Karpas-422 (cell line): ENCODE results near the gene MTNR1B. TPM values are rescaled to one million over a fixed set of nuclear protein-coding genes. Genes with fewer than 3 reads are reported as not detected.

ENCODE experiments used
- DNase-seq: peaks from one replicate; pipeline ENCODE4 v3.0.0-alpha.2; 2015
- H2AFZ ChIP-seq: fragments of 200-600 bp; sonication (generic); 2 replicates; pipeline ENCODE4 v1.6.1; 2014; ENCODE audit warnings: antibody characterized with exemption, low read length, mixed read lengths
- H3K27ac ChIP-seq: fragments of 200-600 bp; sonication (generic); 2 replicates; pipeline ENCODE4 v1.5.1; 2014; ENCODE audit warnings: mild to moderate bottlenecking, low read length, moderate library complexity
- H3K27me3 ChIP-seq: fragments of 200-600 bp; sonication (generic); 2 replicates; pipeline ENCODE4 v1.6.1; 2014; ENCODE audit warnings: low read length, mixed read lengths
- H3K36me3 ChIP-seq: fragments of 200-600 bp; sonication (generic); 2 replicates; pipeline ENCODE4 v1.6.1; 2014; ENCODE audit warnings: low read length, mixed read lengths; ENCODE audit not compliant: insufficient read depth
- H3K4me1 ChIP-seq: fragments of 200-600 bp; sonication (generic); 2 replicates; pipeline ENCODE4 v1.6.1; 2014; ENCODE audit warnings: mild to moderate bottlenecking, low read length, mixed read lengths
- H3K4me2 ChIP-seq: fragments of 200-600 bp; sonication (generic); 2 replicates; pipeline ENCODE4 v1.6.1; 2014; ENCODE audit warnings: low read length, low read depth, mild to moderate bottlenecking; ENCODE audit not compliant: poor library complexity, severe bottlenecking
- H3K4me3 ChIP-seq: fragments of 200-600 bp; sonication (generic); 2 replicates; pipeline ENCODE4 v1.5.1; 2014; ENCODE audit warnings: mild to moderate bottlenecking, antibody characterized with exemption, low read length, mixed read lengths
- H3K79me2 ChIP-seq: fragments of 200-600 bp; sonication (generic); 2 replicates; pipeline ENCODE4 v1.6.1; 2014; ENCODE audit warnings: mild to moderate bottlenecking, low read length, mixed read lengths
- H3K9ac ChIP-seq: fragments of 200-600 bp; sonication (generic); 2 replicates; pipeline ENCODE4 v1.6.0; 2014; ENCODE audit warnings: low read length
- H3K9me2 ChIP-seq: fragments of 200-600 bp; sonication (generic), shearing (Covaris generic); replicated peaks from 2 replicates; pipeline ENCODE4 v1.6.0; 2014; ENCODE audit warnings: mild to moderate bottlenecking, low read length, moderate library complexity; ENCODE audit not compliant: insufficient read depth
- H3K9me3 ChIP-seq: fragments of 300-700, 200-600 bp; sonication (generic); 2 replicates; pipeline ENCODE4 v1.6.1; 2014; ENCODE audit warnings: low read length, mixed read lengths
- H4K20me1 ChIP-seq: fragments of 200-600 bp; sonication (generic); 2 replicates; pipeline ENCODE4 v1.6.1; 2014; ENCODE audit warnings: mild to moderate bottlenecking, antibody characterized with exemption, low read length, low read depth; ENCODE audit not compliant: insufficient read depth
- total RNA-seq: library from RNA; depleted of rRNA; stranded (reverse); fragments of >200 nt; shearing (Covaris generic); gene quantifications from 2 replicates; pipeline ENCODE4 v1.2.3, GENCODE V29; 2014; ENCODE audit warnings: low replicate concordance; rRNA removed

The MTNR1B gene
- 0.60 TPM in 1 of 2 replicates, not detected in the other for total RNA-seq

DNA sequence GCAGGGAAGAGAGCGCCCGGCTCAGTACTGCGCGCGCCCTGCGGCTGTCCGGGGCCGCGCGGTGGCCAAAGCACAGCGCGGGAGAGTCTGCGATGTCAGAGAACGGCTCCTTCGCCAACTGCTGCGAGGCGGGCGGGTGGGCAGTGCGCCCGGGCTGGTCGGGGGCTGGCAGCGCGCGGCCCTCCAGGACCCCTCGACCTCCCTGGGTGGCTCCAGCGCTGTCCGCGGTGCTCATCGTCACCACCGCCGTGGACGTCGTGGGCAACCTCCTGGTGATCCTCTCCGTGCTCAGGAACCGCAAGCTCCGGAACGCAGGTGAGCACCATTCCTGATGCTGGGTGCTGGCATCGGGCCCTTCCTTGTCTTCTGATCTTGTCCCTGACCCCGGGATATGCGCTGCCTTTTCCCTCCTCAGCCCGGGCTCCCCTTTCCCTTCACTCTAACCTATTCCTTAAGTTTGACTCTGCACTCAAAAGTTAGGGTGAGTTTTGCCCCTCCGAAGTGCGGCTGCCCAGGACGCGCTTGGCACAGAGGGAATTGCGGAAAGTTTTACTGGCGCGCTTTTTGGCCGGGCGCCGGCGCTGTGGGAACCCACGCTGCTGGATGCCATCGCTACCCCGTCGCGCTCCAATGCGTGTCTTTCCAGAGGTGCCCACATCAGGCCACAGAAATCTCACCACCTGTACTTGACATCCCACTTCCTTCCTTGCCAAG lies at the start of gene MTNR1B:
Gene MTNR1B (plus strand): TSS at position 18 of the 714 bp plus-strand sequence. CDS start 75 bp downstream, at position 93.
- no peak for DNase-seq

DNA sequence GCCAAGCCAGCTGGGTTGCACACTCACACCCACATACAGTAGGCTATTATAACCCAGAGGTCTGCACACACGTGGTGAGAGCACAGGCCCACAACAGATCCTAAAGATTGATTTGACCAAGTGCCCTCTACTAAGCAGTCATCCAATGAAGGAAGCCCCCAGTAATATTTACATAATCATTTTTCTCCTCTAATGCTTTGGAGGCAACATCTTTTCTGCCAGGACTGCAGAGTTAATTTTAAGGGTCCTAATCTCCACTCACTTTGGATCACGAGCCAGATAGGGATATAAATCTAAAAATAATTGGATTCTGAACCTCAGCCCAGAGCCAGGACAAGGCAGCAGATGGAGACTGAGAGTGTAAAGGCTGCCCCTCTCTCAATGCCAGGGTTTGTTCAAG lies 49.1 kb upstream of the MTNR1B start:
- H3K9me2 ChIP-seq: no peaks in the 10 kb centered on the region; the same call in 1 of the 2 replicates
- H3K27me3 ChIP-seq: no peaks in the 10 kb centered on the region
- no peak overlapping the region for H3K4me3 ChIP-seq
- H3K4me1 ChIP-seq: no peaks in the 10 kb centered on the region
- peaks cover 5% of the 10 kb centered on the region; the same call in 1 of the 2 replicates for H3K9me3 ChIP-seq
- H3K4me2 ChIP-seq: no peak overlapping the region
- H3K27ac ChIP-seq: no peak overlapping the region
- no peaks in the 10 kb centered on the region for H4K20me1 ChIP-seq
- no peak overlapping the region for H3K9ac ChIP-seq
- H3K79me2 ChIP-seq: no peaks in the 10 kb centered on the region
- no peak for DNase-seq
- H3K36me3 ChIP-seq: no peaks in the 10 kb centered on the region
- H2AFZ ChIP-seq: no peak overlapping the region

More for the DNA sequence above, at the start of gene MTNR1B:
- no peaks in the 10 kb centered on the region for H3K4me1 ChIP-seq
- H3K4me2 ChIP-seq: no peak within 1 kb of the TSS
- H3K79me2 ChIP-seq: no peaks in the 10 kb centered on the region
- H3K9me3 ChIP-seq: no peaks in the 10 kb centered on the region
- no peak within 1 kb of the TSS for H3K9ac ChIP-seq
- H3K9me2 ChIP-seq: no peaks in the 10 kb centered on the region
- H2AFZ ChIP-seq: no peak within 1 kb of the TSS
- H3K27ac ChIP-seq: no peak within 1 kb of the TSS
- no peaks in the 10 kb centered on the region for H4K20me1 ChIP-seq
- no peaks in the 10 kb centered on the region for H3K36me3 ChIP-seq
- no peak within 1 kb of the TSS for H3K4me3 ChIP-seq
- H3K27me3 ChIP-seq: no peaks in the 10 kb centered on the region

DNA sequence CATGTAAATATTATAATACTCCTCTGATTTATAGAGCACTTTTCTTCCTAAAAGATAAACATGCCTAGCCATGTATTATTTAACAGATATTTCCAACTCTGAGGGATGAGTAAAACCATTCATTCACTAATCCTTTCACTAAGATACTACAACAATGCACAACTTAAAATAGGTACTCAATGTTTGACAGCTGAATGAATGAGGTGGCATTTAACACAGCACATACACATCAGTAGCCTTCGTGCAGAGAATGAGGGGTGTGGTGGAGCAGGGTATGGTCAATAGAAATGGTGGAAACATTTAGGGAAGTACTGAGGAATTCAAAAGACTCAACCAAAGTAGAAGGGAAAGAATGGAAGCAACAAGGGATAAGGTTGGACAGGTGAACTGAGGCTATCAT lies 46.7 kb upstream of the MTNR1B start:
- no peak overlapping the region for H3K27ac ChIP-seq
- no peak for DNase-seq
- no peaks in the 10 kb centered on the region for H3K36me3 ChIP-seq
- H3K9ac ChIP-seq: no peak overlapping the region
- H3K4me3 ChIP-seq: no peak overlapping the region
- H3K4me2 ChIP-seq: no peak overlapping the region
- no peak overlapping the region for H2AFZ ChIP-seq
- H3K9me3 ChIP-seq: peaks cover 8% of the 10 kb centered on the region; the same call in 1 of the 2 replicates
- H3K9me2 ChIP-seq: no peaks in the 10 kb centered on the region; the same call in 1 of the 2 replicates
- no peaks in the 10 kb centered on the region for H3K27me3 ChIP-seq
- H3K79me2 ChIP-seq: no peaks in the 10 kb centered on the region
- H4K20me1 ChIP-seq: no peaks in the 10 kb centered on the region
- H3K4me1 ChIP-seq: no peaks in the 10 kb centered on the region

DNA sequence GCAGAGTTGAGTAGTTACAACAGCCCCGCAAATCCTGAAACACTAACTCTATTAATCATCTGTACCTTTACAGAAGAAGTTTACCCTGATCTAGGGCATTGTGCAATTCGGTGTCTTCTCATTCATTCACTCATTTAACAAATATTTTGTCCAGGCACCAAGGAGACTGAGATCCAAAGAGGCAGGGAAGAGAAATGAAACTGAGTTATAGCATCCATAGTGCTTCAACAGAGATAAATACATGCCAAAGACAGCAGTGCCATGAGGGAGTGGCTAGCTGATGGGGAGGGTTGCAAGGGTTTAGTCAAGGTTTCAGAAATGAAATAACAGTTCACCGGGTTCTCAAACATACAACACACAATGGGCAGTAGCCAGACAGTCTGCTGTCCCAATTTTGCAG lies 40.2 kb upstream of the MTNR1B start:
- H3K4me1 ChIP-seq: no peaks in the 10 kb centered on the region
- no peaks in the 10 kb centered on the region for H3K9me2 ChIP-seq
- no peak overlapping the region for H2AFZ ChIP-seq
- H3K9ac ChIP-seq: no peak overlapping the region
- no peak overlapping the region for H3K4me2 ChIP-seq
- no peaks in the 10 kb centered on the region for H3K36me3 ChIP-seq
- H3K9me3 ChIP-seq: peaks cover 8% of the 10 kb centered on the region; the same call in 1 of the 2 replicates
- DNase-seq: no peak
- H3K79me2 ChIP-seq: no peaks in the 10 kb centered on the region
- H4K20me1 ChIP-seq: no peaks in the 10 kb centered on the region
- H3K27me3 ChIP-seq: no peaks in the 10 kb centered on the region
- no peak overlapping the region for H3K27ac ChIP-seq
- no peak overlapping the region for H3K4me3 ChIP-seq

DNA sequence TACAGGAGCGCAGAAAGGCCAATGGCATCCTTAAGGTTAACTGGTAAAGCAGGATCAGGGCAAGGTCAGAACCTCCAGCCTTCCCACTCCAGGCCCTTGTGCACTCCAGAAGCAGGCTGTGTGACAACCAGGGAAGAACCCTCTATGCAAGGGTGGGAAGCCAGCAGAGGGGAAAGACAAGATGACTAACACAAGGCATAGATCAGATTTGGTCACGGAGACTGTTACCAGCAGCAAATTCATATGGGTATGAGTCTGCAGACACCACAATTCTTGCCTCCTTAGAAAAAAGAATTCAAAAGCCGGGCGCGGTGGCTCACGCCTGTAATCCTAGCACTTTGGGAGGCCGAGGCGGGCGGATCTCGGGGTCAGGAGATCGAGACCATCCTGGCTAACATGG lies 39.8 kb upstream of the MTNR1B start:
- no peak overlapping the region for H3K4me2 ChIP-seq
- H3K9ac ChIP-seq: no peak overlapping the region
- H3K9me3 ChIP-seq: peaks cover 8% of the 10 kb centered on the region; the same call in 1 of the 2 replicates
- no peak overlapping the region for H3K27ac ChIP-seq
- no peaks in the 10 kb centered on the region for H3K9me2 ChIP-seq
- DNase-seq: no peak
- no peaks in the 10 kb centered on the region for H3K27me3 ChIP-seq
- H2AFZ ChIP-seq: no peak overlapping the region
- H3K36me3 ChIP-seq: no peaks in the 10 kb centered on the region
- H3K79me2 ChIP-seq: no peaks in the 10 kb centered on the region
- no peaks in the 10 kb centered on the region for H3K4me1 ChIP-seq
- no peaks in the 10 kb centered on the region for H4K20me1 ChIP-seq
- no peak overlapping the region for H3K4me3 ChIP-seq

DNA sequence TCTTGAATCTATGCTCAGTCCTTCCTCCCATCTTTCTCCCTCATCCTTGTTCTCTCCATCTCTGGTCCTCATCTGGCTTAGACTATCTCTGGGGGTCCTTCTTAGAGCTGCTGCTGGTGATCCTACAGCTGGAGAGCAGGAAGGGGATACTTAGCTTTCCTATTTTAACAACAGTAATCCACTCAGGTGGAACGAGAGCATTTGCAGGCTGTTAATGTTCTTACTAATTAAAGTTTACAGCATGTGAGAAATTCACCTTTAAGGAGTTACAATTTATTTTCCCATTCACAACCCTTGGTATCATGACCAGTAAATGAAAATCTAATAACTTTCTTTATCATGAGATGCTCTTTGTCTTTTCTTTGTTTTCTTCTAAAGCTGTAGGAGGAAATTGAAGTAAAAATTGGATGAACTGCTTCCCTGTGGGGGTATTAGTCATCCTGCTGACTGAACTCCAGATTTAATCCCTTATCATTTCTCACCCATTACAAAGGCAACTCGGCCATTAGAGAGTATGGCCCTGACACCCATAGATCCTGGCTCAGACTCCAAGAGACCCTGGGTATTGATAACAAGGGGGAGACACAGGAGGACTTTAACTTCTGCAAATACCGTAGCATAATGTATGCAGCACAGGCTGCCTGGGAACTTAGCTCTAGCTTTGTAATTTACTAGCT lies 37.6 kb upstream of the MTNR1B start:
- no peak overlapping the region for H3K4me2 ChIP-seq
- no peak overlapping the region for H3K4me3 ChIP-seq
- H3K9me2 ChIP-seq: no peaks in the 10 kb centered on the region
- H4K20me1 ChIP-seq: no peaks in the 10 kb centered on the region
- H3K4me1 ChIP-seq: no peaks in the 10 kb centered on the region
- no peaks in the 10 kb centered on the region for H3K36me3 ChIP-seq
- H3K27me3 ChIP-seq: no peaks in the 10 kb centered on the region
- no peak overlapping the region for H3K9ac ChIP-seq
- no peak for DNase-seq
- no peaks in the 10 kb centered on the region for H3K9me3 ChIP-seq
- no peak overlapping the region for H3K27ac ChIP-seq
- no peak overlapping the region for H2AFZ ChIP-seq
- no peaks in the 10 kb centered on the region for H3K79me2 ChIP-seq

DNA sequence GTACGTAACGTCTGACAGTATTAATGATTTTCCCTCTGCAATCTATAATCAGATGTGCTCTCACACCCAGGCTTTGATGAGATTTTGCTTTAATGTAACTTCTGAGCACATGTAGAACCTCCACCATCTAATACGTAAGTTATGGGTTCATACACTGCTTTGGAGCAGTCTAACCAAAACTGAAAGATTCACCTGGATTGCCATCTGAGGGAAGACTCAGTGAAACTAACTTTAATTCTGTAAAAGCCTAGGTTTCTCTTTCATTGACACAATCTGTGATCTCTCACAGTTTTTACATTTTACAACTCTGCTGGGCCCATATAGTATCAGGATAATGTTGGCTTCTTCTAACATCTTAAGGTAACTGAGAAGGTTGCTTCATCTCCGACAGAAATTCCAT lies 30.1 kb upstream of the MTNR1B start:
- Histone ChIP-seq H3K4me3 (no peak overlapping the region), H3K9me3 (peaks cover 4% of the 10 kb centered on the region; the same call in 1 of the 2 replicates), H3K27ac (no peak overlapping the region), H3K27me3 (peaks cover 3% of the 10 kb centered on the region; the same call in 1 of the 2 replicates), H3K9me2 (no peaks in the 10 kb centered on the region), H2AFZ (no peak overlapping the region), H3K4me1 (no peaks in the 10 kb centered on the region), H3K36me3 (no peaks in the 10 kb centered on the region), H4K20me1 (no peaks in the 10 kb centered on the region), H3K4me2 (no peak overlapping the region), H3K79me2 (no peaks in the 10 kb centered on the region), H3K9ac (no peak overlapping the region)
- DNase-seq: no peak
